ENCODE results near the gene UFD1.
"Not testable (repeated sequence)": the region's sequence is repeated elsewhere in the genome, so short reads cannot be mapped to it uniquely, and the experiment has no call there.

Gene UFD1

GRCh38 chr22:19440411-19441195 is 38.4 kb downstream of the UFD1 start:
- Histone ChIP-seq H3K9ac (ENCODE audit: low read depth, low read length) (no peak overlapping the region), H3K27me3 (ENCODE audit: insufficient read depth, low read length) (no peaks in the 10 kb centered on the region), H3K9me3 (ENCODE audit: insufficient read depth, low read depth, low read length) (no peaks in the 10 kb centered on the region), H3K27ac (ENCODE audit: low read length) (no peak overlapping the region), H3K4me3 (ENCODE audit: low read length) (no peak overlapping the region), H3K36me3 (ENCODE audit: insufficient read depth, low read depth, low read length) (peaks cover 32% of the 10 kb centered on the region), H3K4me1 (ENCODE audit: insufficient read depth, low read length) (no peaks in the 10 kb centered on the region)

DNA sequence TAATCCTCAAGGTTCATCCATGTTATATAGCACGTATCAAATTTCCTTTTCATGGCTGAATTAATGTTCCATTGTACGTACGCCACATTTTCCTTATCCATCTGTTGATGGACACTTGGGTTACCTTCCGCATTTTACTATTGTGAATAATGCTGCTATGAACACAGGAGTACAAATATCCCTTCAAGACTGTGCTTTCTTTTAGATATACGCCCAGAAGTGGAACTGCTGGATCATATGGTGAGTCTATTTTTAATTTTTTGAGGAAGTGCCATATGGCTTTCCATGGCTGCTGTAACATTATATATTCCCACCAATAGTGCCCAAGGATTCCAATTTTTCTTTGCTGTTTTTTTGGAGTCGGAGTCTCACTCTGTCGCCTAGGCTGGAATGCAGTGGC is 40.7 kb downstream of the UFD1 start:
- Histone ChIP-seq H3K4me3 (ENCODE audit: low read length) (no peak overlapping the region), H3K4me1 (ENCODE audit: insufficient read depth, low read length) (no peaks in the 10 kb centered on the region), H3K9me3 (ENCODE audit: insufficient read depth, low read depth, low read length) (no peaks in the 10 kb centered on the region), H3K36me3 (ENCODE audit: insufficient read depth, low read depth, low read length) (peaks cover 23% of the 10 kb centered on the region), H3K27ac (ENCODE audit: low read length) (no peak overlapping the region), H3K9ac (ENCODE audit: low read depth, low read length) (no peak overlapping the region), H3K27me3 (ENCODE audit: insufficient read depth, low read length) (no peaks in the 10 kb centered on the region)

DNA sequence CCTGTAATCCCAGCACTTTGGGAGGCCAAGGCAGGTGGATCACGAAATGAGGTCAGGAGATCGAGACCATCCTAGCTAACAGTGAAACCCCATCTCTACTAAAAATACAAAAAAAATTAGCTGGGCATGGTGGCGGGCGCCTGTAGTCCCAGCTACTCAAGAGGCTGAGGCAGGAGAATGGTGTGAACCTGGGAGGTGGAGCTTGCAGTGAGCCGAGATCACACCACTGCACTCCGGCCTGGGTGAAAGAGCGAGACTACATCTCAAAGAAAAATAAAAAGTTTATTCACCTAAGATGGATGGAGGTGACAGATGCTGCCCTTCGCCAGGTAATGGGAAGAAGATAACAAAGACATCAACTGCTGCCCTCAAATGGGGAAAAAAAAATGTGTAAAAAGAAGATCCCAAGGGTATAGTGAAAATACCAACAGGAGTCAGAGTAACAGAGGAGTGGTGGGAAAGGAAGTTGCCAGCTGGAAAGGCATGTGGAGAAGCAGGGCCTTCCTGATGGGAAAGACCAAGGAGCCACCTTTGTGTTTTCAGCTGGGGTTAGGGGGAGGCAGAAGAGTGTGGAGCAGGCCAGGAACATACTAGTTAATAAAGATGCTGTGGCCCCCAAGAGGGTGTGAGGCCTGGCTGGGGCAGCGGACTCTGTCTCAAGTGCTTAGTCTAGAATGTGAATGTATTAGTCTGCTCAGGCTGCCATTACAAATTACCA is 42.4 kb downstream of the UFD1 start:
- peaks cover 20% of the 10 kb centered on the region; the same call in 1 of the 2 replicates for H3K36me3 ChIP-seq (ENCODE audit: insufficient read depth, low read depth, low read length)
- H3K9ac ChIP-seq (ENCODE audit: low read depth, low read length); H3K4me1 ChIP-seq (ENCODE audit: insufficient read depth, low read length); H3K4me3 ChIP-seq (ENCODE audit: low read length); H3K9me3 ChIP-seq (ENCODE audit: insufficient read depth, low read depth, low read length); H3K27ac ChIP-seq (ENCODE audit: low read length); H3K27me3 ChIP-seq (ENCODE audit: insufficient read depth, low read length): not testable (repeated sequence)

- H3K27me3 ChIP-seq (ENCODE audit: insufficient read depth, low read length) = no peaks in the 10 kb centered on the region
- H3K9ac ChIP-seq (ENCODE audit: low read depth, low read length) = no peak overlapping the region
- H3K27ac ChIP-seq (ENCODE audit: low read length) = no peak overlapping the region
- H3K4me3 ChIP-seq (ENCODE audit: low read length) = no peak overlapping the region
- H3K36me3 ChIP-seq (ENCODE audit: insufficient read depth, low read depth, low read length) = peaks cover 21% of the 10 kb centered on the region; the same call in 1 of the 2 replicates
- no peaks in the 10 kb centered on the region for H3K9me3 ChIP-seq (ENCODE audit: insufficient read depth, low read depth, low read length)
- H3K4me1 ChIP-seq (ENCODE audit: insufficient read depth, low read length) = peaks cover 4% of the 10 kb centered on the region; the same call in 1 of the 2 replicates
Observed at GRCh38 chr22:19434829-19435580, 44.0 kb downstream of the UFD1 start.

GRCh38 chr22:19434401-19434800 is 44.6 kb downstream of the UFD1 start:
- H3K4me3 ChIP-seq (ENCODE audit: low read length) = no peak overlapping the region
- H3K4me1 ChIP-seq (ENCODE audit: insufficient read depth, low read length) = peaks cover 8% of the 10 kb centered on the region; the same call in 1 of the 2 replicates
- no peak overlapping the region for H3K27ac ChIP-seq (ENCODE audit: low read length)
- H3K9me3 ChIP-seq (ENCODE audit: insufficient read depth, low read depth, low read length) = no peaks in the 10 kb centered on the region
- no peak overlapping the region for H3K9ac ChIP-seq (ENCODE audit: low read depth, low read length)
- peaks cover 23% of the 10 kb centered on the region; the same call in 1 of the 2 replicates for H3K36me3 ChIP-seq (ENCODE audit: insufficient read depth, low read depth, low read length)
- no peaks in the 10 kb centered on the region for H3K27me3 ChIP-seq (ENCODE audit: insufficient read depth, low read length)

DNA sequence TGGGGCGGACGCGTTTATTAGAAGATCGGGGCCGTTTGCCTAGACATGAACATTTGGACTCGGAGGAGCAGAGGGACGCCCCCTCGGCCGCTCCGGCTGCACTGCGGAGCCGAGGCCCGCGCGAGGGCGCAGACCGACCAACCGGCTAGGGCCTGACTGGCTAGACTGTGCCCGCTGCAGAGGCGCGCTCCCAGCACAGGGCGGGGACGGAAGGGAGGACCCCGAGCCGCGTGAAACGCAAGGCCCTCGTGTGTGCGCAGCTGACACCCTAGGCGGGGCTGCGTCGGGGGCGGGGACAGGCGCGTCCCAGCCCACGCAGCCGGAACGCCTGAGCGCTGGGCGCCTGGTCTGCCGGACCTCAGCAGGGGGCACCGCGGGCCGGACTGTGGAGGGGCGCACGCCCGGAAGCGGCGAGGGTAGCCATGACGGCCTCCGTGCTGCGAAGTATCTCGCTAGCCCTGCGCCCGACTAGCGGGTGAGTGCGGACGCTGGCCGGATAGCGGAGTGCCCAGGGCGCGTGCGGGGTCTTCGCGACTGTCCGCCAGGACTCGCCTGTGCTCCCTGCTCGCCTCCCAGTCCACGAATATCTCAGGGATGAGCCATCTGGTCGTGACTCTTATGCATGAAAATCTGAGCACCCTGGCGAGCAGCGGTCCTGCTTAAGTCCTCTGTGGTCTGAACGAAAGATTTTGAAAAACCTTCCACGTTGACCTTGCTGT is 46.7 kb downstream of the UFD1 start, which contains the start of gene MRPL40:
MRPL40 (plus strand) TSS at position 413 of the 719 bp plus-strand sequence; CDS start at position 423, 10 bp downstream.
- peak within 1 kb of the TSS; percentile 94 for H3K9ac ChIP-seq (ENCODE audit: low read depth, low read length)
- no peaks in the 10 kb centered on the region for H3K9me3 ChIP-seq (ENCODE audit: insufficient read depth, low read depth, low read length)
- H3K4me1 ChIP-seq (ENCODE audit: insufficient read depth, low read length) = peaks cover 8% of the 10 kb centered on the region; the same call in 1 of the 2 replicates
- peaks cover 32% of the 10 kb centered on the region; the same call in 1 of the 2 replicates for H3K36me3 ChIP-seq (ENCODE audit: insufficient read depth, low read depth, low read length)
- H3K27me3 ChIP-seq (ENCODE audit: insufficient read depth, low read length) = no peaks in the 10 kb centered on the region
- peak within 1 kb of the TSS; percentile 50 for H3K27ac ChIP-seq (ENCODE audit: low read length)
- peak within 1 kb of the TSS; percentile 81 for H3K4me3 ChIP-seq (ENCODE audit: low read length)

DNA sequence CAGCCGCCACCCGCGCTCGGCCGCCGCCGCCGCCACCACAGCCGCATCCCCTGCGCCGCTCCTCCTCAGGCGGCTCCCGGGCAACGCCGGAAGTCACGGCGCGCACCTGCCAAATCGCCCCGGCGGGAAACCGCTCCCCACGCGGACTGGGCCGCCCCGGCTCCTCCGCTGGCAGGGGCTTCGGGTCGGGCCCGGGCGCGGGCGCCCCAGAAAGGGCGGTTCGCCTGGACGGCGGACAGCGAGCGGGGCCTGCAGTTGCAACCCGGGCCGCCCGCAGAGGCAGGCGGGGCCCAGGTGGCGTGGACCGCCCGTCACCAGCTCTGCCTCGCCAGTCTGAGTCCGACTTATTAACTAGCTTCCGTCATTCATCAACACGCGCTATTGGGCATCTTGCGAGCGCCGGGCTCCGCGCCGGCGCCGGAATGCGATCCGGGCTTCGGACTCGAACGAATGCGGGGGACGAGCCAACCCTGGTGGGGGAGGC is 47.3 kb downstream of the UFD1 start, which contains the start of gene HIRA:
HIRA (minus strand) TSS at position 85 of the 484 bp plus-strand sequence. CDS start 257 bp downstream, outside the sequence.
- H3K27me3 ChIP-seq (ENCODE audit: insufficient read depth, low read length) = no peaks in the 10 kb centered on the region
- peak within 1 kb of the TSS; percentile 94 for H3K9ac ChIP-seq (ENCODE audit: low read depth, low read length)
- H3K4me1 ChIP-seq (ENCODE audit: insufficient read depth, low read length) = peaks cover 8% of the 10 kb centered on the region; the same call in 1 of the 2 replicates
- peak within 1 kb of the TSS; percentile 98 for H3K4me3 ChIP-seq (ENCODE audit: low read length)
- H3K9me3 ChIP-seq (ENCODE audit: insufficient read depth, low read depth, low read length) = no peaks in the 10 kb centered on the region
- peak within 1 kb of the TSS; percentile 70 for H3K27ac ChIP-seq (ENCODE audit: low read length)
- peaks cover 31% of the 10 kb centered on the region; the same call in 1 of the 2 replicates for H3K36me3 ChIP-seq (ENCODE audit: insufficient read depth, low read depth, low read length)

DNA sequence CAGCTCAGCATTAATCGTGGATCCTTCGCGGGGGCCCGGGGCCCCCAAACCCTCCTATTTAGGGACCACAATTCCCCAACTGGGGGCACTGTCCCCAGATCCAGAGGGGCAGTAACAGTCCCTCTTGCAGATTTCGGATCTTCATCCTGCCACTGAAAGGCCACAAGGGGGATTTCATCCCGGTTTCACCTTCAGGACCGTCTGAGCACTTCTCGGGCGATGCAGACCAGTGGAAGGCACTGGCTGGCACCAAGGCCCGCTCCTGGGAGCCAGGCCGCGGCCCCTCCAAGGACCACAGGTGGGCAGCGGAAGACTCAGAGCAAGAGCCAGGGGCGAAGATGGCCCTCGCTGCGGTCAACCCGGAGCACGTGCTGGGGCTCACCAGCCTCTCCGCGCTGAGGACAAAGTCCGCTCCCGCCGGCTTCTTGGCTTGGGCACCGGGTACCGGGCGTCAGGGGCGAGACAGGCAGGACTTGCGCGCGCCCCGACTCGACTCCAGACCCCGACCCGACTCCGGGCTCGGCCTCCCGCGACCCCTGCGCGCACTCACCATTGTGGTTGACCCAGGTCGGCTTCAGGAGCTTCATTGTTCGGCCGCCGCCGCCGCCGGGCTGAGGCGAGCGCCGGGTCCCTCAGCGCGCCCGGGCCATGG is 48.0 kb downstream of the UFD1 start:
- no peaks in the 10 kb centered on the region for H3K9me3 ChIP-seq (ENCODE audit: insufficient read depth, low read depth, low read length)
- peak overlapping the region; percentile 70 for H3K27ac ChIP-seq (ENCODE audit: low read length)
- H3K36me3 ChIP-seq (ENCODE audit: insufficient read depth, low read depth, low read length) = peaks cover 28% of the 10 kb centered on the region; the same call in 1 of the 2 replicates
- peaks cover 8% of the 10 kb centered on the region; the same call in 1 of the 2 replicates for H3K4me1 ChIP-seq (ENCODE audit: insufficient read depth, low read length)
- H3K4me3 ChIP-seq (ENCODE audit: low read length) = peak overlapping the region; percentile 98
- no peaks in the 10 kb centered on the region for H3K27me3 ChIP-seq (ENCODE audit: insufficient read depth, low read length)
- H3K9ac ChIP-seq (ENCODE audit: low read depth, low read length) = peak overlapping the region; percentile 92

DNA sequence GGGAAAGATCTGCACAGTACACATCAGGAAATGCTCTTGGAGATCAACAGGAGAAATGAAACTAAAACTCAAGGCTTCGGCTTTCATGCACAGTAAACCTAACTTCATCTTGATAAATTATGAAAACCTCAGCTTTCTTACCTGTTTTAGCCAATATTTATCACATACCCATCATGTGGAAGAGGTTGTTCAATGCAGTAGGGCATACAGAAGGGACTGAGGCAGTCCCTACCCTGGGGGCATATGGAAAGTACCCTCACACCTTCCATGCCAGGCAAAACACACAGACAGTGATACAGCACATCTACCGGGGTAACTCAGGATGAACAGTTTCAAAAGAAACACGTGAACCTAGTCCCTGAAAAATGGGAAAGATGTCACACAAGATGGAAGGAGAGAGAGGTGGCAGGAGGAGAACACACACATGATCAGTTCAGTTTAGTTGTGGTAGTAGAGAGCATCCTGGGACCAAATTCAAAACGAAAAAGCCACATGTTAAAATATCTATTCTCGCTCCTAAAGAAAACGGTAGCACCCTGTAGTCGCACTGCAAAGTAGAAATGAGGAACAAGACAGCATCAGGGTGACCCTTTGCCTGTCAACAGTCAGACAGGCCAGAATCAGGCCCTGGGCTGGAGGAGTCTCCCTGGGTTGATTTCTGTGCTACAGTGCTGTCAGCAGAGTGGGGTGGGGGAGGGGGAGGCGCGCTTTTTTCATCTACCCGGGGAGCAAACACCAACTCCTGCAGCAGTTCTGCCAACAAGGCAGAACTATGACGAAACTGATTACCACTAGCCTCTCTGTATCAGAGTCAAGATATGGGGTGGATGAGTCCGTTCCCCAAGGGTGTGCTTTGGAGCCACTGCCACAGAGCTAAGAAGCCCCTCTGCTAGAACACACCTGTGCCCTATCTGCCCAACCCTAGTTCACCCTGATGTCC is 48.8 kb downstream of the UFD1 start:
- Histone ChIP-seq H3K27me3 (ENCODE audit: insufficient read depth, low read length) (no peaks in the 10 kb centered on the region), H3K4me3 (ENCODE audit: low read length) (peak overlapping the region; percentile 98), H3K9me3 (ENCODE audit: insufficient read depth, low read depth, low read length) (no peaks in the 10 kb centered on the region), H3K36me3 (ENCODE audit: insufficient read depth, low read depth, low read length) (peaks cover 20% of the 10 kb centered on the region; the same call in 1 of the 2 replicates), H3K4me1 (ENCODE audit: insufficient read depth, low read length) (peaks cover 8% of the 10 kb centered on the region; the same call in 1 of the 2 replicates), H3K27ac (ENCODE audit: low read length) (no peak overlapping the region), H3K9ac (ENCODE audit: low read depth, low read length) (peak overlapping the region; percentile 92)

GRCh38 chr22:19424186-19424500 is 54.9 kb downstream of the UFD1 start:
- no peak overlapping the region for H3K27ac ChIP-seq (ENCODE audit: low read length)
- no peaks in the 10 kb centered on the region for H3K9me3 ChIP-seq (ENCODE audit: insufficient read depth, low read depth, low read length)
- H3K36me3 ChIP-seq (ENCODE audit: insufficient read depth, low read depth, low read length) = peaks cover 8% of the 10 kb centered on the region; the same call in 1 of the 2 replicates
- no peaks in the 10 kb centered on the region for H3K27me3 ChIP-seq (ENCODE audit: insufficient read depth, low read length)
- no peak overlapping the region for H3K4me3 ChIP-seq (ENCODE audit: low read length)
- no peak overlapping the region for H3K9ac ChIP-seq (ENCODE audit: low read depth, low read length)
- H3K4me1 ChIP-seq (ENCODE audit: insufficient read depth, low read length) = peaks cover 24% of the 10 kb centered on the region
